A549 (cell line): ENCODE data around the gene ZNF827. TPM values are rescaled to one million over a fixed set of nuclear protein-coding genes. Genes with fewer than 3 reads are reported as not detected.
"Not testable (repeated sequence)": the region's sequence is repeated elsewhere in the genome, so short reads cannot be mapped to it uniquely, and the experiment has no call there.

Source experiments
- ATAC-seq, 2 experiments: fragments of 200-7000 bp in 1 of 2; fragments of >200 bp in 1 of 2; cut with Nextera tagmentation in 1 of 2; cut with Tn5 transposase in 1 of 2; 3 replicates each; pipeline versions ENCODE4 v1.8.0 to v1.9.1; 2018 to 2020; ENCODE audit warnings: mild to moderate bottlenecking in 1 of 2, moderate library complexity in 1 of 2
- CTCF ChIA-PET: fragments of 300-600 bp; sonication (Branson Sonifier 250); formaldehyde crosslinking; extraction: SDS; loops from one replicate; lab custom pipeline; 2021; ENCODE audit warnings: antibody characterized with exemption, inconsistent platforms; lab: Yijun Ruan, JAX
- POLR2A ChIA-PET: fragments of 350-600 bp; formaldehyde crosslinking; extraction: SDS; loops from one replicate; lab custom pipeline; 2021; ENCODE audit warnings: antibody characterized with exemption, inconsistent platforms; lab: Yijun Ruan, JAX
- DNase-seq, 2 experiments: peaks; one replicate each; pipeline versions ENCODE4 v3.0.0 to v3.0.0-alpha.2; 2011 to 2016; ENCODE audit warnings: low read depth in 1 of 2, low spot score in 1 of 2
- FAIRE-seq: peaks from 2 replicates; lab custom pipeline; 2011; peaks lifted over from hg19 to GRCh38; lab: Jason Lieb, UNC
- H3K27ac ChIP-seq, 2 experiments: fragments of >200 bp; sonication (Bioruptor Twin); formaldehyde crosslinking; 3 replicates each; pipeline ENCODE4 v1.5.1; 2016 to 2017
- H3K4me1 ChIP-seq: fragments of >200 bp; sonication (Bioruptor Twin); formaldehyde crosslinking; 3 replicates; pipeline ENCODE4 v1.6.1; 2016
- H3K4me2 ChIP-seq: fragments of >200 bp; sonication (Bioruptor Twin); formaldehyde crosslinking; 3 replicates; pipeline ENCODE4 v1.6.1; 2016
- H3K4me3 ChIP-seq: fragments of >200 bp; sonication (Bioruptor Twin); formaldehyde crosslinking; 3 replicates; pipeline ENCODE4 v1.5.1; 2016
- H3K9me3 ChIP-seq: fragments of >200 bp; sonication (Bioruptor Twin); formaldehyde crosslinking; 3 replicates; pipeline ENCODE4 v1.6.1; 2016
- BHLHE40 ChIP-seq: IDR thresholded peaks from 2 replicates; pipeline ENCODE4 v1.6.1; 2012; ENCODE audit warnings: low read depth, low read length, inconsistent platforms
- CBX2 ChIP-seq: fragments of 200-600 bp; sonication (generic); IDR thresholded peaks from 2 replicates; pipeline ENCODE4 v1.6.1; 2016; ENCODE audit warnings: low read depth, mild to moderate bottlenecking, borderline replicate concordance
- GATA3 ChIP-seq: IDR thresholded peaks from 2 replicates; pipeline ENCODE4 v1.6.1; 2012; ENCODE audit warnings: borderline replicate concordance
- HEYL ChIP-seq: fragments of 250-450 bp; sonication (Bioruptor Pico); IDR thresholded peaks from 2 replicates; pipeline ENCODE4 v1.8.0; 2021; ENCODE audit warnings: mild to moderate bottlenecking, moderate library complexity
- HOXB13 ChIP-seq: fragments of 250-450 bp; sonication (Bioruptor Pico); IDR thresholded peaks from 2 replicates; pipeline ENCODE4 v1.5.0; 2020; ENCODE audit warnings: low read depth, mild to moderate bottlenecking, moderate library complexity
- JUN ChIP-seq, 2 experiments: fragments of >200 bp; sonication (Bioruptor Twin); formaldehyde crosslinking; IDR thresholded peaks; 2 replicates in 1 of 2; 3 replicates in 1 of 2; pipeline ENCODE4 v1.6.1; 2016 to 2017
- JUNB ChIP-seq: fragments of >200 bp; sonication (Bioruptor Twin); formaldehyde crosslinking; IDR thresholded peaks from 2 replicates; pipeline ENCODE4 v1.6.1; 2016
- MAZ ChIP-seq: fragments of 150-350 bp; IDR thresholded peaks from 2 replicates; pipeline ENCODE4 v1.6.1; 2014; ENCODE audit warnings: antibody characterized with exemption, low read depth, low read length, borderline replicate concordance
- NR3C1 ChIP-seq: fragments of >200 bp; sonication (Bioruptor Twin); formaldehyde crosslinking; IDR thresholded peaks from 3 replicates; pipeline ENCODE4 v1.6.1; 2017
- RAD21 ChIP-seq, 2 experiments: fragments of >200 bp in 1 of 2; sonication (Bioruptor Twin) in 1 of 2; formaldehyde crosslinking in 1 of 2; IDR thresholded peaks in 1 of 2; conservative IDR thresholded peaks in 1 of 2; 2 replicates in 1 of 2; 3 replicates in 1 of 2; pipeline ENCODE4 v1.6.1; 2012 to 2018; ENCODE audit warnings: inconsistent platforms in 1 of 2
- RNF2 ChIP-seq: fragments of 200-600 bp; sonication (generic); IDR thresholded peaks from 2 replicates; pipeline ENCODE4 v1.6.1; 2016; ENCODE audit warnings: low read depth, mild to moderate bottlenecking, antibody characterized with exemption, moderate library complexity, borderline replicate concordance
- SMC3 ChIP-seq: fragments of >200 bp; sonication (Bioruptor Twin); formaldehyde crosslinking; IDR thresholded peaks from 3 replicates; pipeline ENCODE4 v1.6.1; 2018; ENCODE audit warnings: inconsistent platforms
- TFCP2L1 ChIP-seq: fragments of 250-450 bp; sonication (Bioruptor Pico); IDR thresholded peaks from 2 replicates; pipeline ENCODE4 v1.5.0; 2021; ENCODE audit warnings: mild to moderate bottlenecking
- WGBS: methylation state at CpG from one replicate; pipeline ENCODE4 v1.1.6; 2017; ENCODE audit errors: missing lambda C conversion rate; 5-methylcytosine and 5-hydroxymethylcytosine counted together
- polyA plus RNA-seq, 4 experiments: library from polyadenylated mRNA; depleted of rRNA in 3 of 4; stranded (reverse); fragments of >200 nt; fragmentation: RNase III in 1 of 4; extraction: RNeasy Plus Mini Kit Qiagen cat#74134 plus additional on column Dnase treatment in 1 of 4; gene quantifications; 2 replicates in 3 of 4; 3 replicates in 1 of 4; pipeline ENCODE4 v1.2.3, GENCODE V29; 2011 to 2017
- TF ChIP-seq, protein P1 (sequence below): fragments of >200 bp; sonication (Bioruptor Twin); formaldehyde crosslinking; IDR thresholded peaks from 3 replicates; pipeline ENCODE4 v1.5.1; 2016
- TF ChIP-seq, protein P2 (sequence below): fragments of 200-600 bp; sonication (generic); IDR thresholded peaks from 2 replicates; pipeline ENCODE4 v1.6.1; 2016; ENCODE audit warnings: antibody characterized with exemption, mild to moderate bottlenecking, moderate library complexity
- TF ChIP-seq, protein P3 (sequence below): fragments of >200 bp; sonication (Bioruptor Twin); formaldehyde crosslinking; IDR thresholded peaks from 2 replicates; pipeline ENCODE4 v1.6.1; 2016
- TF ChIP-seq, protein P4 (sequence below): IDR thresholded peaks from 2 replicates; pipeline ENCODE4 v1.6.1; 2012

Gene ZNF827
- polyA plus RNA-seq, 2 of the 4 experiments (the other 2 are of a cell fraction), result 3.8 to 4.2 TPM

DNA sequence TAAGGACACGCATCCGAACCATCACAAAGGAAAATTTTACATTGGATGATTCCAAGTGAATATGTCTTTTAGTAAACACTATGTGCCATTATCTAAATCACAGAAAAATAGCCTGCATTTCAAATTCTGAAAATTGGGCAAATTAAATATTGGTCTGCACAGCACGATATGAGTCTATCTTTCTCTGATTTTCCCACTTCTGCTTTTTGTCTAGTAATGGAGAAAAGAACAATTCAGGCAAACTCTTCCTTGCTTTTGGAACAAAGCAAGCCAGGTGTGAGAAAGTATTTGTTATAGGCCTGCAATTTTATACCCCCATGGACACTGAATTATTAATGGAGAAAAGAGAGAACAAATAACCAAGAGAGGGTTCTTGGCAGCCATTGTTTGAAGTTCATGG lies 97.8 kb downstream of the ZNF827 start (continued):
- TF ChIP-seq MAZ, result no peak

DNA sequence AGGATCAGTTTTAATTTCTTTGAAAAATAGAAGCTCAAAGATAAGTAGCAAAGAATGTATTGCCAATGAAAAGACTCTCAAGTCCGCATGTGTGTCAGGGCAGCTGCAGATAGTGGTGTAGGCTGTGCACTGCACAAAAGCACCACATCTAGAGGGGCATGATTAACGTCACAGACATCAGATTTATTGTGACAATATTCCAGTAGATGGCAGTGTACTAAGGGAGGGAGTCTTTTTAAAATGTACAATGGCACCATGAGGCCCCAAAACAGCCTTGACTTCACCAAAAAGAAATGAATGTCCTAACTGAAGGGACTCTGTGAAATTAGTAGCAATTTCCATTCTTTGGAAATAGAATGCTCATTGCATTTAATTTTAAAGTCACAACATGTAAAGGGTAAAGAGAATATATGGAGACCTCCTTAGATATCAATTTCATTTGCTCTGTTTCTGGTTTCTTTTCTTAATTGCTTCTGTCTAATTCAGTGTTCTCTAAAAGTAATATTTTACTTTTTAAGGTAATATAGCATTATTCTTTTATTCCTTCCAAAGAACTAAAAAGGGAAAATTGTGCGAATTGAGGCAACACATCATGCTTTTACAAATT lies 98.4 kb downstream of the ZNF827 start:
- no peak overlapping the region for H3K4me2 ChIP-seq
- TF ChIP-seq, protein P1, sequence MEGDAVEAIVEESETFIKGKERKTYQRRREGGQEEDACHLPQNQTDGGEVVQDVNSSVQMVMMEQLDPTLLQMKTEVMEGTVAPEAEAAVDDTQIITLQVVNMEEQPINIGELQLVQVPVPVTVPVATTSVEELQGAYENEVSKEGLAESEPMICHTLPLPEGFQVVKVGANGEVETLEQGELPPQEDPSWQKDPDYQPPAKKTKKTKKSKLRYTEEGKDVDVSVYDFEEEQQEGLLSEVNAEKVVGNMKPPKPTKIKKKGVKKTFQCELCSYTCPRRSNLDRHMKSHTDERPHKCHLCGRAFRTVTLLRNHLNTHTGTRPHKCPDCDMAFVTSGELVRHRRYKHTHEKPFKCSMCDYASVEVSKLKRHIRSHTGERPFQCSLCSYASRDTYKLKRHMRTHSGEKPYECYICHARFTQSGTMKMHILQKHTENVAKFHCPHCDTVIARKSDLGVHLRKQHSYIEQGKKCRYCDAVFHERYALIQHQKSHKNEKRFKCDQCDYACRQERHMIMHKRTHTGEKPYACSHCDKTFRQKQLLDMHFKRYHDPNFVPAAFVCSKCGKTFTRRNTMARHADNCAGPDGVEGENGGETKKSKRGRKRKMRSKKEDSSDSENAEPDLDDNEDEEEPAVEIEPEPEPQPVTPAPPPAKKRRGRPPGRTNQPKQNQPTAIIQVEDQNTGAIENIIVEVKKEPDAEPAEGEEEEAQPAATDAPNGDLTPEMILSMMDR, result peak; percentile 48
- peak; percentile 37 to 44; a peak in 4 of 5 replicates for TF ChIP-seq RAD21 (conservative IDR thresholded peaks at IDR 0.05 in 1 of 2, IDR thresholded peaks at IDR 0.05 in 1 of 2)
- TF ChIP-seq SMC3, result peak; percentile 41; the same call in 1 of the 3 replicates
- no peak for TF ChIP-seq RNF2
- CTCF ChIA-PET, result no interaction called here
- FAIRE-seq, result no peak
- H3K9me3 ChIP-seq, result no peaks in the 10 kb centered on the region
- H3K4me3 ChIP-seq, result no peak overlapping the region
- H3K4me1 ChIP-seq, result no peaks in the 10 kb centered on the region
- 36% methylated on average over 3 of the region's 3 CpGs for WGBS
- ATAC-seq, result peak; percentile 90 to 95
- POLR2A ChIA-PET, result no interaction called here
- no peak overlapping the region for H3K27ac ChIP-seq
- peak; percentile 18 to 53 for DNase-seq

DNA sequence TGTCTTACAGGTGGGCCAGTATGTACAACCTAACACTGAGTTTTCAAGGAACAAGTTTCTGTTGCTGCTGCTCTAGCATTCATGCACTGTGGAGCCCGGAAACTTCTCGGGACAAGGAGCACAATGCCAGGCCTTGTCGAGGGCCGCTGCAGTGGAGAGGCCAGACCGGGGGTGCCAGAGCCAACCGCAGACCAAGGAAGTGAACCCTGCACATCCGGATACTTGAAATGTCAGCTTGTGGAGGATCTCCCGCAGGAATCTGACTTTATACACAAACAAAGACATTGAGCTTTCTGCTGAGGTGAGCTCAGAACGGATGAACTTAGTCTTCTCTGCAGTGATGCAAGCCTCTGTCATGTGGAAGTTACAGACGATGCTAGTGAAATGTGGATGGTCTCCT lies 99.5 kb downstream of the ZNF827 start:
- Histone ChIP-seq H3K27ac (no peak overlapping the region), H3K4me1 (no peaks in the 10 kb centered on the region), H3K9me3 (no peaks in the 10 kb centered on the region), H3K4me2 (no peak overlapping the region), H3K4me3 (no peak overlapping the region)
- ATAC-seq (no peak), FAIRE-seq (no peak), DNase-seq (no peak)
- POLR2A ChIA-PET, result no interaction called here
- CTCF ChIA-PET, result no interaction called here
- TF ChIP-seq, protein P2, sequence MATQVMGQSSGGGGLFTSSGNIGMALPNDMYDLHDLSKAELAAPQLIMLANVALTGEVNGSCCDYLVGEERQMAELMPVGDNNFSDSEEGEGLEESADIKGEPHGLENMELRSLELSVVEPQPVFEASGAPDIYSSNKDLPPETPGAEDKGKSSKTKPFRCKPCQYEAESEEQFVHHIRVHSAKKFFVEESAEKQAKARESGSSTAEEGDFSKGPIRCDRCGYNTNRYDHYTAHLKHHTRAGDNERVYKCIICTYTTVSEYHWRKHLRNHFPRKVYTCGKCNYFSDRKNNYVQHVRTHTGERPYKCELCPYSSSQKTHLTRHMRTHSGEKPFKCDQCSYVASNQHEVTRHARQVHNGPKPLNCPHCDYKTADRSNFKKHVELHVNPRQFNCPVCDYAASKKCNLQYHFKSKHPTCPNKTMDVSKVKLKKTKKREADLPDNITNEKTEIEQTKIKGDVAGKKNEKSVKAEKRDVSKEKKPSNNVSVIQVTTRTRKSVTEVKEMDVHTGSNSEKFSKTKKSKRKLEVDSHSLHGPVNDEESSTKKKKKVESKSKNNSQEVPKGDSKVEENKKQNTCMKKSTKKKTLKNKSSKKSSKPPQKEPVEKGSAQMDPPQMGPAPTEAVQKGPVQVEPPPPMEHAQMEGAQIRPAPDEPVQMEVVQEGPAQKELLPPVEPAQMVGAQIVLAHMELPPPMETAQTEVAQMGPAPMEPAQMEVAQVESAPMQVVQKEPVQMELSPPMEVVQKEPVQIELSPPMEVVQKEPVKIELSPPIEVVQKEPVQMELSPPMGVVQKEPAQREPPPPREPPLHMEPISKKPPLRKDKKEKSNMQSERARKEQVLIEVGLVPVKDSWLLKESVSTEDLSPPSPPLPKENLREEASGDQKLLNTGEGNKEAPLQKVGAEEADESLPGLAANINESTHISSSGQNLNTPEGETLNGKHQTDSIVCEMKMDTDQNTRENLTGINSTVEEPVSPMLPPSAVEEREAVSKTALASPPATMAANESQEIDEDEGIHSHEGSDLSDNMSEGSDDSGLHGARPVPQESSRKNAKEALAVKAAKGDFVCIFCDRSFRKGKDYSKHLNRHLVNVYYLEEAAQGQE, result no peak
- TF ChIP-seq, protein P3, sequence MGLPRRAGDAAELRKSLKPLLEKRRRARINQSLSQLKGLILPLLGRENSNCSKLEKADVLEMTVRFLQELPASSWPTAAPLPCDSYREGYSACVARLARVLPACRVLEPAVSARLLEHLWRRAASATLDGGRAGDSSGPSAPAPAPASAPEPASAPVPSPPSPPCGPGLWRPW, result no peak
- TF ChIP-seq JUNB, result no peak
- TF ChIP-seq NR3C1, result no peak
- TF ChIP-seq JUN (IDR thresholded peaks at IDR 0.05), result no peak
- no peak for TF ChIP-seq GATA3
- TF ChIP-seq CBX2, result no peak
- TF ChIP-seq BHLHE40, result no peak
- TF ChIP-seq TFCP2L1 (CRISPR knock-in tag), result no peak
- TF ChIP-seq HOXB13 (CRISPR knock-in tag), result no peak
- TF ChIP-seq, protein P4, sequence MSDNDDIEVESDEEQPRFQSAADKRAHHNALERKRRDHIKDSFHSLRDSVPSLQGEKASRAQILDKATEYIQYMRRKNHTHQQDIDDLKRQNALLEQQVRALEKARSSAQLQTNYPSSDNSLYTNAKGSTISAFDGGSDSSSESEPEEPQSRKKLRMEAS, result no peak
- no peak for TF ChIP-seq RAD21 (conservative IDR thresholded peaks at IDR 0.05 in 1 of 2, IDR thresholded peaks at IDR 0.05 in 1 of 2)
- TF ChIP-seq HEYL (CRISPR knock-in tag), result no peak
- WGBS, result 91% methylated on average over 10 of the region's 10 CpGs

DNA sequence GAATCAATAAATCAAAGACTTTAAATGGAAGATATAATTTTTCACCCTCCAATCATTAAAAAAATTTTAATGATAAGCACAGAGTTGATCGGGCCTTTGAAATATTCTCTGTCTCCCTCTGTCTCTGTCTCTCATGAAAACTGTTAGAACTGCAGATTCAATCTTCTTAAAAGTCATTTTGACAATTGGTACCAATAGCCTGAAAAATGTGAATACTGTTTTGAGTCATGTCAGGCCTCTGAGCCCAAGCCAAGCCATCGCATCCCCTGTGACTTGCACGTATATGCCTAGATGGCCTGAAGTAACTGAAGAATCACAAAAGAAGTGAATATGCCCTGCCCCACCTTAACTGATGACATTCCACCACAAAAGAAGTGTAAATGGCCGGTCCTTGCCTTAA lies 106.2 kb downstream of the ZNF827 start:
- DNase-seq, H3K4me2 ChIP-seq, FAIRE-seq, H3K9me3 ChIP-seq, POLR2A ChIA-PET, H3K4me3 ChIP-seq, H3K4me1 ChIP-seq, CTCF ChIA-PET, ATAC-seq, H3K27ac ChIP-seq: not testable (repeated sequence)
- WGBS, result 91% methylated on average over 4 of the region's 4 CpGs
